Activated CD4-positive, alpha-beta T cell treated with anti-CD3 and anti-CD28 coated beads, Interleukin-2, amount 10 ng/mL, durations not matched to agents 24 days and 14 days (primary cell): ENCODE data around the gene CYTH4. TPM values are rescaled to one million over a fixed set of nuclear protein-coding genes. Genes with fewer than 3 reads are reported as not detected.

Experiments
- DNase-seq: peaks from one replicate; pipeline ENCODE4 v3.0.0; 2022
- H3K27ac Mint-ChIP-seq: one replicate; pipeline ENCODE4 v1.8.0; 2022; ENCODE audit warnings: mild to moderate bottlenecking, mixed read lengths
- H3K27me3 Mint-ChIP-seq: one replicate; pipeline ENCODE4 v1.8.0; 2022; ENCODE audit warnings: mixed read lengths
- H3K36me3 Mint-ChIP-seq: one replicate; pipeline ENCODE4 v1.8.0; 2022; ENCODE audit warnings: low read depth, mild to moderate bottlenecking, mixed read lengths
- H3K4me1 Mint-ChIP-seq: one replicate; pipeline ENCODE4 v1.8.0; 2021; ENCODE audit warnings: mixed read lengths
- H3K4me3 Mint-ChIP-seq: one replicate; pipeline ENCODE4 v1.8.0; 2022; ENCODE audit warnings: mild to moderate bottlenecking, moderate library complexity, mixed read lengths
- H3K9me3 Mint-ChIP-seq: one replicate; pipeline ENCODE4 v1.8.0; 2021; ENCODE audit warnings: mixed read lengths
- intact Hi-C: fragments of 100-400 bp; cut with micrococcal nuclease; formaldehyde crosslinking; loops from one replicate; pipeline ENCODE4 v1.15.1; 2023
- total RNA-seq: library from RNA; stranded (reverse); gene quantifications from 2 replicates; pipeline ENCODE4 v1.2.3, GENCODE V29; 2022

The CYTH4 gene
- total RNA-seq, 1 donor from 2014 or later, result 44.9 TPM

- Mint-ChIP-seq H3K27me3 (peaks cover 7% of the 10 kb centered on the region), H3K27ac (no peak overlapping the region), H3K9me3 (no peaks in the 10 kb centered on the region), H3K4me3 (no peak overlapping the region), H3K36me3 (no peaks in the 10 kb centered on the region), H3K4me1 (peaks cover 36% of the 10 kb centered on the region)
- intact Hi-C loops, result no loop called here
- no peak for DNase-seq
Observed at GRCh38 chr22:37256075-37256726, 26.1 kb upstream of the CYTH4 start.

- no peaks in the 10 kb centered on the region for H3K36me3 Mint-ChIP-seq
Observed at GRCh38 chr22:37258005-37258752, 24.1 kb upstream of the CYTH4 start.

GRCh38 chr22:37258753-37259401 is 23.4 kb upstream of the CYTH4 start:
- no peak overlapping the region for H3K4me3 Mint-ChIP-seq

More at GRCh38 chr22:37258005-37258752, 24.1 kb upstream of the CYTH4 start:
- Mint-ChIP-seq H3K4me3 (no peak overlapping the region), H3K4me1 (peaks cover 43% of the 10 kb centered on the region), H3K27me3 (peaks cover 8% of the 10 kb centered on the region), H3K27ac (no peak overlapping the region), H3K9me3 (no peaks in the 10 kb centered on the region)
- intact Hi-C loops, result no loop called here
- no peak for DNase-seq

GRCh38 chr22:37259540-37260029 is 22.7 kb upstream of the CYTH4 start:
- Mint-ChIP-seq H3K27ac (peak overlapping the region; percentile 54), H3K27me3 (peaks cover 6% of the 10 kb centered on the region), H3K9me3 (peaks cover 3% of the 10 kb centered on the region), H3K36me3 (peaks cover 2% of the 10 kb centered on the region), H3K4me1 (peaks cover 38% of the 10 kb centered on the region), H3K4me3 (peak overlapping the region; percentile 28)
- intact Hi-C loops, result loop anchor here (1.0 to 5.0 kb wide), 3 partner anchors 17 to 273 kb away; no protein-coding TSS in a partner anchor
- peak; percentile 76 for DNase-seq

More at GRCh38 chr22:37258753-37259401, 23.4 kb upstream of the CYTH4 start:
- Mint-ChIP-seq H3K36me3 (no peaks in the 10 kb centered on the region), H3K27ac (no peak overlapping the region), H3K9me3 (no peaks in the 10 kb centered on the region), H3K4me1 (peaks cover 41% of the 10 kb centered on the region), H3K27me3 (peaks cover 8% of the 10 kb centered on the region)
- intact Hi-C loops, result no loop called here
- no peak for DNase-seq

GRCh38 chr22:37260155-37260795 is 22.0 kb upstream of the CYTH4 start:
- Mint-ChIP-seq H3K9me3 (peaks cover 6% of the 10 kb centered on the region), H3K36me3 (peaks cover 4% of the 10 kb centered on the region), H3K4me1 (peaks cover 34% of the 10 kb centered on the region), H3K4me3 (no peak overlapping the region), H3K27ac (no peak overlapping the region), H3K27me3 (peaks cover 6% of the 10 kb centered on the region)
- DNase-seq, result no peak
- intact Hi-C loops, result loop anchor here (1.0 to 5.0 kb wide), 3 partner anchors 18 to 273 kb away; no protein-coding TSS in a partner anchor

GRCh38 chr22:37260901-37261336 is 21.4 kb upstream of the CYTH4 start:
- peak overlapping the region; percentile 38 for H3K27ac Mint-ChIP-seq
- H3K4me3 Mint-ChIP-seq, result no peak overlapping the region

GRCh38 chr22:37262346-37262745 is 20.0 kb upstream of the CYTH4 start:
- no peak for DNase-seq
- no peak overlapping the region for H3K4me3 Mint-ChIP-seq
- intact Hi-C loops, result loop anchor here (5.0 kb wide), 1 partner anchor 35 kb away; no protein-coding TSS in a partner anchor
- H3K27ac Mint-ChIP-seq, result no peak overlapping the region
- H3K27me3 Mint-ChIP-seq, result peaks cover 6% of the 10 kb centered on the region
- H3K4me1 Mint-ChIP-seq, result peaks cover 39% of the 10 kb centered on the region
- peaks cover 4% of the 10 kb centered on the region for H3K36me3 Mint-ChIP-seq
- peaks cover 6% of the 10 kb centered on the region for H3K9me3 Mint-ChIP-seq

More at GRCh38 chr22:37260901-37261336, 21.4 kb upstream of the CYTH4 start:
- Mint-ChIP-seq H3K36me3 (peaks cover 4% of the 10 kb centered on the region), H3K4me1 (peaks cover 30% of the 10 kb centered on the region), H3K9me3 (peaks cover 6% of the 10 kb centered on the region), H3K27me3 (peaks cover 6% of the 10 kb centered on the region)
- intact Hi-C loops, result loop anchor here (1.0 to 5.0 kb wide), 3 partner anchors 19 to 274 kb away; no protein-coding TSS in a partner anchor
- peak; percentile 90 for DNase-seq

GRCh38 chr22:37263966-37264887 is 18.1 kb upstream of the CYTH4 start:
- H3K27ac Mint-ChIP-seq, result no peak overlapping the region
- peaks cover 4% of the 10 kb centered on the region for H3K36me3 Mint-ChIP-seq
- intact Hi-C loops, result loop anchor here (5.0 kb wide), 1 partner anchor 37 kb away; no protein-coding TSS in a partner anchor
- no peak overlapping the region for H3K4me3 Mint-ChIP-seq
- peaks cover 5% of the 10 kb centered on the region for H3K27me3 Mint-ChIP-seq
- DNase-seq, result no peak
- peaks cover 40% of the 10 kb centered on the region for H3K4me1 Mint-ChIP-seq
- peaks cover 6% of the 10 kb centered on the region for H3K9me3 Mint-ChIP-seq

- intact Hi-C loops, result loop anchor here (1.0 kb wide), 1 partner anchor 191 kb away; no protein-coding TSS in a partner anchor
- H3K36me3 Mint-ChIP-seq, result peaks cover 4% of the 10 kb centered on the region
- peaks cover 5% of the 10 kb centered on the region for H3K27me3 Mint-ChIP-seq
Observed at GRCh38 chr22:37266581-37267134, 15.7 kb upstream of the CYTH4 start.

GRCh38 chr22:37267135-37267587 is 15.1 kb upstream of the CYTH4 start:
- Mint-ChIP-seq H3K4me1 (peaks cover 34% of the 10 kb centered on the region), H3K27me3 (peaks cover 5% of the 10 kb centered on the region), H3K9me3 (peaks cover 6% of the 10 kb centered on the region), H3K4me3 (peak overlapping the region; percentile 86), H3K36me3 (peaks cover 4% of the 10 kb centered on the region), H3K27ac (peak overlapping the region; percentile 87)
- peak; percentile 95 for DNase-seq
- intact Hi-C loops, result loop anchor here (1.0 kb wide), 1 partner anchor 190 kb away; no protein-coding TSS in a partner anchor

More at GRCh38 chr22:37266581-37267134, 15.7 kb upstream of the CYTH4 start:
- no peak for DNase-seq
- Mint-ChIP-seq H3K4me1 (peaks cover 35% of the 10 kb centered on the region), H3K9me3 (peaks cover 6% of the 10 kb centered on the region), H3K27ac (peak overlapping the region; percentile 87), H3K4me3 (peak overlapping the region; percentile 86)

- peak overlapping the region; percentile 87 for H3K27ac Mint-ChIP-seq
- DNase-seq, result no peak
- H3K9me3 Mint-ChIP-seq, result peaks cover 6% of the 10 kb centered on the region
- peaks cover 29% of the 10 kb centered on the region for H3K4me1 Mint-ChIP-seq
- intact Hi-C loops, result loop anchor here (1.0 kb wide), 1 partner anchor 189 kb away; no protein-coding TSS in a partner anchor
- peak overlapping the region; percentile 86 for H3K4me3 Mint-ChIP-seq
- H3K27me3 Mint-ChIP-seq, result no peaks in the 10 kb centered on the region
- peaks cover 4% of the 10 kb centered on the region for H3K36me3 Mint-ChIP-seq
Observed at GRCh38 chr22:37267661-37268413, 14.5 kb upstream of the CYTH4 start.
